Nucleus accumbens (tissue), 56 donors: Measurements from ENCODE around the gene F11R.
"Not testable (repeated sequence)": the region's sequence is repeated elsewhere in the genome, so short reads cannot be mapped to it uniquely, and the experiment has no call there.

Experiments used
- DNase-seq, 56 donors: peaks; one replicate each; lab custom pipeline; 2025; lab: John Stamatoyannopoulos, UW

The F11R gene

DNA sequence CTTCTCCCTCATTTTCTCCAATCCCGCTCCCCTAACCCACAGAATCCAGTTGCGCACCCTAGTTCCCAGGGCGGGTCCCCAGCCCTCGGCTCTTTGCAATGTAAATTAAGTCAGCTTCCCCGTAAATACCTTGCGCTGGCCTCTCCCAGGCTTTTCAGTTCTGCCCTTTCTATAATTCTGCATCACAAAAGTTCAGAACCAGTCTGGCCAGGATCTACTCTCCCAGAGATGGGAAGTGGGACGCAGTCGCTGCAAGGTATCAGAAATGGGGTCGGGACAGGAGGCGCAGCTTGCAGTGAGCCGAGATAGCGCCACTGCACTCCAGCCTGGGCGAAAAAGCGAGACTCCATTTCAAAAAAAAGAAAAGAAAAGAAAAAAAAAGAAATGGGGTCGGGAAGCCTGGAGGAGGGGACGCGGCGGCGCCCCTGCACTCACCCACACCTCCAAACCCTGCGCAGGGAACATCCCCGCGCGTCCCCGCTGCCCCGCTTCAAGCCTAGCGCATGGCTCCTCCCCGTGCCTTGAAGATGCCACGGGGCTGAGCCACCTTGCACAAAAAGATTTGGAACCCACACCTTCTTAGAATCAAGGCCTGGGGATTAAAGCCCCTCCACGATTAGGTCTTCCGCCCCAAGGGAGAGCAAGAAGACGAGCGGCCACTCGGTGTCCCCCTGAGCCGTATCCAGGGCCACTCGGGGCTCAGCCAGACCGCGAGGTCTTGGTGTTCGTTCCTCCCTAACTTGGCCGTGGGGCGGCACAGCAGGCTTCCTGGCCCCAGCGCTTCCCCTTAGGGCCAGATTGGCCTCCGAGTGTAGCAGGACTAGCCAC, 39.2 kb downstream of the F11R start:
- DNase-seq: peak in 7 of 56 donors; percentile 0 to 31 (median 12)

DNA sequence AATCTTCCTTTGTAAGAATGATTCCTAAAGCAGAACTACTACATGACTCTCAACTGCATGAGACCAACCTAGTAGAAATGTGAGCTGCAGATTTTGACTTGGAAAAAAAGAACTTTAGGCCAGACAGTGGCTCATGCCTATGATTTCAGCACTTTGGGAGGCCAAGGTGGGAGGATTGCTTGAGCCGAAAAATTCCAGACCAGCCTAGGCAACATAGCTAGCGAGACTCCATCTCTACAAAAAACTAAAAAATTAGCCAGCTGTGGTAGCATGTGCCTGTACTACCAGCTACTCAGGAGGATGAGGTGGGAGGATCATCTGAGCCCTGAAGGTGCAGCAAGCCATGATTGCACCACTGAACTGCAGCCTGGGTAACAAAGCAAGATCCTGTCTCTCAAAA, 41.7 kb downstream of the F11R start:
- DNase-seq: no peak

DNA sequence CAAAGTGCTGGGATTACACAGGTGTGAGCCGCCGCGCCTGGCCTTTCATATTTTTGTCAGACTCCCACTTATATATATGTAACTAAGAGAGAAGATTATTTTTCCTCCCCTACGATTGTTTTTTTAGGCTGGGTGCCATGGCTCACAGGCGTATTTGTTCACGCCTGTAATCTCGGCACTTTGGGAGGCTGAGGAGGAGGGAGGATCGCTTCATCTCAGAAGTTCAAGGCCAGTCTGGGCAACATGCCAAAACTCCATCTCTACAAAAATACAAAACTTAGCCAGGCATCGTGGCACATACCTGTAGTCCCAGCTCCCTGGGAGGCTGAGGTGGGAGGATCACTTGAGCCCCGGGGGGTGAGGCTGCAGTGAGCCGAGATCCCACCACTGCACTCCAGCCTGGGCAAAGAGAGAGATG, 42.4 kb downstream of the F11R start:
- no peak for DNase-seq

DNA sequence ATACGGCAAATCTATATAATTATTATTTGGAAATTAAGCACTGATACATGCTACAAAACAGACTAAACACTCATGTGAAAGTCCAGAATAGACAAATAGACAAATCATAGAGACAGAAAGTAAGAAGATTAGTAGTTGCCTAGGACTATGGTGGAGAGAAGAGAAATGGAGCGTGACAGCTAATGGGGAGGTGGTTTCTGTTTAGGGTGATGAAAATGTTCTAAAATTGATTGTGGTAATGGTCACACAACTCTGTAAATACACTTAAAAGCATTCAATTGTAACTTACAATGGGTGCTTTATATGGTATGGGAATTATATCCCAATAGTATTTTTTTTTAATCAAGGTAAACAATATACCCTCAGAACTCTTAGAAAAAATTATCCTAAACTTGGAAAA, 45.9 kb downstream of the F11R start:
- no peak for DNase-seq

DNA sequence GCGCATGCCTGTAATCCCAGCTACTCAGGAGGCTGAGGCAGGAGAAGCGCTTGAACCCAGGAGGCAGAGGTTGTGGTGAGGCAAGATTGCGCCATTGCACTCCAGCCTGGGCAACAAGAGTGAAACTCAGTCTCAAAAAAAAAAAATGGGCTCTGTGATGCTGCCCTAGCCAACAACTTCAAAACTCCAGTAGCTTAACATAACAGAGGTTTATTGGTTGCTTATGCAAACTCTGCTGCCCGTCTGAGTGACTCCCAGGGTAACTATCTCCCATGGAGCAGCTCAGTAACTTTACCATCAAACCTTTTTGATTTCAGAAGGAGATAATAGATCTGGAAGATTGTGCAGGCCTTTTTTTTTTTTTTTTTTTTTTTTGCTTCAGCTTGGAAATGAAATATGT, 47.5 kb downstream of the F11R start:
- DNase-seq: no peak

DNA sequence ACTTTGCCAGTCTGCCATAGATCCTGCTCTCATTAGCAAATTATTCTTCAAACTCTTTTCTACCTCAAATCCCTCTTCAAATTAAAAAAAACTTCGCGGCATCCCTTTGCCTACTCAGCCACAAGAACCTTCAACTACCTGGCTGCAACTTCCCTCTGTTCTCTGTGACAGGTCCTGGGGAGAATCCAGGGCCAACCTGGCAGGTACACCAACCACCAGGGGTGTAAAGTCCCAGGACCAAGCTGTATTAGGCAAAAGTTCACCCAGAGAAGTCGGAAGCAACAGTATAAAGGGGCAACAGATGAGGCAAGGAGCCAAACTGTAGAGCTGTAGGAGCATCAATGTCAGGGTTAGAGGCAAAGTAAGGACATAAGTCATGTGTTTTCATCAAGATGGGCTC, 48.0 kb downstream of the F11R start:
- no peak for DNase-seq

DNA sequence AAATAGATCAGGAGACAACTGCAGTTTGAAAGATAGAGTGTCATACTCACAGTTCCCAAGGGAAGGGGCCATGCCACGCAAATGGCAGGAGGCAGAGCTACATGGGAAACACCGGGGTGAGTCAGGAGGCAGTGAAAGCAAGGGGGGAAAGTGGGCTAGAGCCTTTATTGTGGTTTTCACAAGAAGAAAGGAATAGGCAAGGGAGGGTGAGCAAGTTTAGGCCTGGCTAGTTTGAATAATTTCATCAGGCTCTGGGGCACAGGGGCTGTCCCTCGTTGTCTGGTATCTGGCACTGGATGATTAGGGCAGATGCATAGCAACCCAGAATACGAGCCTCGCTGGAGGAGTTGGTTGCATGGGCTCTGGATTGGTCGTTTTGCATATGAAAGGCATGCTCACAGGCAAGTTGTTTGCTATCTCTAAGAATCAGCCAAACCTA, 49.3 kb downstream of the F11R start:
- DNase-seq: no peak

DNA sequence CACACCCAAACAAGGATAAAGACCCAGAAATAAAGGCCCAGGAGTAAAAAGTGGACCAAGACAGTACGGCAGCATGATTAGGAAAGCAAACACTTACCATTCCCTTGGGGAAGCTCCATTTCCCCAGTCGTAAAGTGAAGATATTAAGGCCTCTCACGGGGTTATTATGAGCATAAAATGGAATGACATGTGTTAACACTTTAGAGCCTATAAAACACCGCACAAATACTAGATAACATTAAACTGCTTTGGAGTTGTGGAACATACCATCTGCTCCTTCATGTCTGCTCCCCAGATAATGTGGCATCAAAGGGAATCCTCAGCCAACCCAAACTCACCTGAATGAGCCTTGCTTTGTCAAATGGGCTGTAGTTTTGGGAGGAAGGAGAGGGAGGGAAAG, 57.4 kb downstream of the F11R start:
- DNase-seq: no peak

DNA sequence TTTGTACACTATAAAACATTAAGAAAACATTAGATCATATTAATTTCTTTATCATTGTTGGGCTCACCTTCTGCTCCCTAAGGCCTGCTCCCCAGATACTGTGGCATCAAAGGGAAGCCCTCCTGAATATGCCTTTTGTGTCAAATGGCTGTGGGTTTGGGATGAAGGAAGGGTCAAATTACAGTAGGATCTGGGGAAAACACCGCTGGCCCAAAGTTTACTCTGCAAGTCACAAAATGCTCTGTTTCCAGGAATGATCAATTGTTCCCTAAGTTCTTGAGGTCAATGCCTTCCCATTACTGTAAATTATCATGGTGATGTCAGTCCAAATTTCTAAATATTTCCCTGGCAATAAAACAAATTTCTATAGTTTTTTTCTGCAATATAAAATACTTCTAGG, 59.5 kb downstream of the F11R start:
- DNase-seq: no peak

DNA sequence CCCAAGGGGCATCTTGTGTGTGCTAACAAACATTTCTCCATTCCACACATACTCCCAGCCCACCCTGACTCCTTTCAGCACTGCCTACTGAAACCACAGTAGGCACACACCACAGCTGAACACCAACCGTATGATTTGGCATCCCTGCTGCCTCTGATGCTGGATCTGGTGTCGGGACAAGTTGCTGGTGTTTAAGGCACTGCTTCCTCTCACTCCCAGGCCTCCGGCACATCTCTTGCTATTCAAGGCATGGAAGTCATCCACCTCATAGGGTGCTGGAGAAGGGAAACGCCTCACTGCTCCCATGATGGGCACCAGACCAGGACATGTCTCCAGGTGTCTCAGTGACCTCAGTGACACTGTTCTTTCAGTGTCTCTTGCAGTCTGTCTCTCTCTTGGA, 64.0 kb downstream of the F11R start:
- no peak for DNase-seq

DNA sequence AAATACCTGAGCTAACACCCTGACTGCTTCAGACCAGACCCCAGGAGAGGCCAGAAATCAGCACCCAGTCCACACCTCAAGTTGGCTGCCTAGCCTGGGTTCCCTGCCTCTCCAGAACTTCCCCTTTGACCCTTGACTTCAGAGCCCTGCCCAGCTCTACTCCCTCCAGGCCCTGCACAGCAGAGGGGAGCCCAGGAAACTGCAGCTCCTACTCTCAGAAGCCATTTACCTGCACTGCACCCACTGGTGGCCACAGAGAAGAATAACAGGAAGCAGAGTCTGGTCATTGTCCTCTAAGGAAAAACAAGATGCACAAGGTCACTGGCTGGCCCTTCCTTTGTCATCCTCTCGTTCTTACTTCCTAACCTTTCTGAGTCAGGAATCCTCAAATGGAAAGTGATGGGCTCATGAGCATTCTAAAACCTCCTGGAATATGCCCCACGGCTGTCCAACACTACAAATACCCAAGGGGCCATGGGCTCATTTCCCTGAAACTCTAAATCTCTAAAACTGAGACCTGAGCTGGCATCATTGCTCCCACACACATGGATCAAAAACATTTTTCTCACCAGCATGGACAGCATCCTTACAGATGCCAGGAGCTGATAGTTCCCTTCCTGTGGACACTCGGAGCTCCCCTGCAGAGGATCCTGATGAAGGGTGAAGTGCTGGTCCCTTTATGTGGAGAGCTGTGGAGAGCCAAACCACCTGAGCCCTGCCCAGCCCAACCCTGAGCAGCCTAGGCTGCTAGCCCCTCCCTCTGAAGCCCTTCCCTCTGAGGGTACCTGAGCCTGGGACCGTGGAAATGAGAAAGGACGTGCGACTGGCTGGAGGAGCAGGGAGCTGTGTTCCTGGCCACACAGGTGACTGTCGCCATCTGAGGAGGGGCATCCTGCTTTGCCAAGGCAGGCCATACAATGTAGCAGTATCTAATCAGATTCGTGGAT, 66.5 kb downstream of the F11R start, which contains the start of gene ITLN2:
ITLN2 (minus strand) TSS at position 652 of the 947 bp plus-strand sequence; CDS start at position 584, 68 bp downstream.
- DNase-seq: no peak

DNA sequence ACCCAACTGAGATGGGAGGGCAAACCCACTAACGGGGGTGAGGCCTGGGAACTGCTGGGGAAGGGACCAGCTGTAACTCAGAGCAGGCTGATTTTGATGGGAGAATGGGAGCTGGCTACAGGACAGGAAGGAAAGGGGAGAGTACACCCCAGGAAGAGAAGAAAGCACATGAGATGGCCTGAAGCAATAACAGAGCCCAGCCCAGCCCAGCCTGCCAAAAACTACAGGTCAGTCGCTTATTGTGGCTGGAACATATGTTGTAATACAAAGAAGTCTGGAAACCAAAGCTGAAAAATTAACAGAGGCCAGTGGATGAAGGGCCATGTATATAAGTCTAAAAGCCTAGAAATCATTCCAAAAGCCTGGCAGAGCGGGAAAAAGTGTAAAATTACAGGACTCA, 67.9 kb downstream of the F11R start:
- no peak for DNase-seq

DNA sequence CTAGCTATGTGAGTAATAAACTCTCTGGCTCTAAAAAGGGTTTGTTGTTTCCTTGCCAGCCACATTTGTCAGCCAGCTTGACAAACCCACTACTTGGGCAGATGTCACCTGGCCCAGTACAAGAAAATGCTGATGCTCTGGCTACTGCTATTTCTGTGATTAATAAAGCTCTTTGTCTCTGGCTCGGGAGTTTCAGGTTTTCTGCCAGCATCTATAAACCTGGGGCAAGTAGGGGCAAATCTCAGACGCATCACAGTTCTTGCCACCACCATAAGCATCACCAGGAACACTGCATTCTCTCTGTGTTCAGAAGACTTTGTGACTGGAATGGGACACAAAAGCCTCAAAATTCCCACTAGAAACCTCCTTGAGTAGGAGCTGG, 68.8 kb downstream of the F11R start:
- no peak for DNase-seq

DNA sequence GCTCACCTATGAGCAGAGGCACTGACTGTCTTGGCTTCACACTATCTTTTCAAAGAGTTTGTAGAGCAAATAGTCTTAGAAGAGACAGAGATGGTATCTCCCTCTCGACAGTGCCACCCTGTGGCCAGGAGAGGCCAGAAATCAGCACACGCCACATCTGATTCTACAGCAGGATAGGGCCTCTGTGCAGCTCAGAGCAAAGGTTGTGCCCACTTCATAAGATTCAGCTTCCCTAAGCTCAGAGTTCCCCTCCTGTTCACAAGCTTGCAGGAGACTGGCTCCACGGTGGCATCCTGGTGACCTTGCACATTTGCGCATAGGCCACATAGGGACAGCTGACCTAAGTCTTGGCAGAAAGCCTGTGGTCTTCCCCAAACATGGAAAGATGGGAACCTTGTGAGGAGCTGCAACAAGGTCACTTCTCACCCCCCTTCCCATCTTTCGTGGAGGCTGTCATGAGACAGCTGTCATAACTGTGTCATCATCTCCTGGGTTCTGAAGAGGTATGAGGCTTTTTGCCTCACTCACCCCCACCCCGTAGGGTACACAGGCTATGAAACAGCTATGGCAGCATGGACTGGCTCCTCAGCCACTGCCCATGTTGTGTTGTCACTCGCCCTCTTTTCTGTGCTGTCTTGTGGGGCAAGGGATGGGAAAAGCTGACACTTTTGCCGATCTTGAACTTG, 69.4 kb downstream of the F11R start:
- DNase-seq: peak in 35 of 56 donors; percentile 1 to 69 (median 15)

DNA sequence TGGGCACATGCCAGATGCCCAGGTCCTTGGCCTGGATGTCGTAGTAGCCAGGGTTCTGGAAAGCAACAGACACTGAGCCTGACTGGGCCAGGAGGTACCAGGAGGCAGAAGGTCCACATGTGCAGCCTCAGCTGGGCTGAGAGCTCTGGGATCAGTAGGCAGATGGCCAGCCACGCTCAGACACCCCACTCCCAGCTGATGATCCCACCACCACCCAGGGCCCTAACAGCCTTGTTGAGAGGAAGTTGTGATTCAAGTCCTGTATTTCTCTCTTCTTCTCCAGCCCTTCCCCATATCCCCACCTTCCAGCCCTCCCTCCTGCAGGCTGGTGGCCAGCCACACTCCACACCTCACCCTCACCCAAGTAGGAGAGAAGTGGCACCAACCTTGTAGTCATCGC, 70.3 kb downstream of the F11R start:
- no peak for DNase-seq

DNA sequence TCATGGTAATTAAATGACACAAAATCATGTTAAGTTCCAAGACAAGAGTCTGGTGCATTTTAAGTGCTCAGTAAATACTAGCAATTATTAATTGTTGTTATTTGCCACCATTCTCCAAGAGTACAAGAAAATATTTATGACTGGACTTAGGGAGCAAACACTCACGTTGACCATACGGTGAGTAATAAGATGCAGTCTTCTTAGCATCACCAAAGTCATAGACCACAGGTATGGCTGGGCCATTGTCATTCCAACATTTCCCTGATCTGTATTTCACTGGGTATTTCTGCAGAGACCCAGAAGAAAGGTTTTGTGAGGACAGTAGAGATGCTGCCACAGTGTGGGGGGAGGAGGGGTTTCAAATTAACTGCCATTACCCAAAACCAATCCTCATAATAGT, 71.1 kb downstream of the F11R start:
- DNase-seq: no peak

DNA sequence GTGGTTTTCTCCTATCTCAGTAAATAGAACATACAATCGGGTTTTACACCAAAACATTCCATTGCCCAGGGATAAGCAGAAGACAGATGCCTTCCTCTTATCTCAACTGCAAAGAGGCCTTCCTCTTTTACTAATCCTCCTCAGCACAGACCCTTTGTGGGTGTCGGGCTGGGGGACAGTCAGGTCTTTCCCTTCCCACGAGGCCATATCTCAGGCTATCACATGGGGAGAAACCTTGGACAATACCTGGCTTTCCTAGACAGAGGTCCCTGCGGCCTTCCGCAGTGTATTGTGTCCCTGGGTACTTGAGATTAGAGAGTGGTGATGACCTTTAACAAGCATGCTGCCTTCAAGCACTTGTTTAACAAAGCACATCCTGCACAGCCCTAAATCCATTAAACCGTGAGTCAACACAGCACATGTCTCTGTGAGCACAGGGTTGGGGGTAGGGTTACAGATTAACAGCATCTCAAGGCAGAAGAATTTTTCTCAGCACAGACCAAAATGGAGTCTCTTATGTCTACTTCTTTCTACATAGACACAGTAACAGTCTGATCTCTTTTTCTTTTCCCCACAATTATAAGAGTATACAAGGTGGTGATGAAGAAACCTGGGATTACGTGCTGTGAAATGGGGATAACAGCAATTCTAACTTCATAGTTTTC, 71.6 kb downstream of the F11R start:
- not testable (repeated sequence) for DNase-seq

DNA sequence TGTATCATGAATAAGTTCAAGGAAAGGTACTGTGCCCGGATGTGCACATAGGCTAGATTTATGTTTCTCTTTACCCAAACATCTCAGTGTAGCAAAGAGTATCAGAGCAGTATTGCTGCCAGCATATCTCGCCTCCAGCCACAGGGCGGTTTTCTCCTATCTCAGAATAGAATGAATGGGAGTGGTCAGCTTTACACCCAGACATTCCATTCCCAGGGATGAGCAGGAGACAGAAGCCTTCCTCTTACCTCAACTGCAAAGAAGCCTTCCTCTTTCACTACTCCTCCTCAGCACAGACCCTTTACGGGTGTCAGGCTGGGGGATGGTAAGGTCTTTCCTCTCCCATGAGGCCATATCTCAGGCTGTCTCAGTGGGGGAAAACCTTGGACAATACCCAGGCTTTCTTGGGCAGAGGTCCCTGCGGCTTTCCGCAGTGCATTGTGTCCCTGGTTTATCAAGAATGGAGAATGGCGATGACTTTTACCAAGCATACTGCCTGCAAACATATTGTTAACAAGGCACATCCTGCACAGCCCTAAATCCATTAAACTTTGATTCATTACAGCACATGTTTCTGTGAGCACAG, 73.7 kb downstream of the F11R start:
- not testable (repeated sequence) for DNase-seq

DNA sequence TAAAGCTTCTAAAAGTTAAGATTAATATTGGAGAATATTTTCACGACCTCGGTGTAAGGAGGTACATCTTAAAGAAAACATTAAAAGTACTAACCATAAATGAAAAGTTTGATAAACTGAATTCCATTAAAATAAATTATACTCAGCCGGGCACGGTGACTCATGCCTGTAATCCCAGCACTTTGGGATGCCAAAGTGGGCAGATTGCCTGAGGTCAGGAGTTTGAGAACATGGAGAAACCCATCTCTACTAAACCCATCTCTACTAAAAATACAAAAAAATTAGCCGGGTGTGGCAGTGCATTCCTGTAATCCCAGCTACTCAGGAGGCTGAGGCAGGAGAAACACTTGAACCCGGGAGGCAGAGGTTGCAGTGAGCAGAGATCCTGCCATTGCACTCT, 75.1 kb downstream of the F11R start:
- not testable (repeated sequence) for DNase-seq
